Adrenal gland (tissue), 5 donors: ENCODE results near the gene ZC3H8.

Experiments used
- CTCF ChIP-seq, 6 experiments: fragments of 450-650 bp in 4 of 6; fragments of 200-600 bp in 2 of 6; sonication (generic) in 1 of 6; IDR thresholded peaks; 1 replicate in 5 of 6; 2 replicates in 1 of 6; pipeline versions ENCODE4 v1.5.1 to v1.8.0; 2016 to 2021; ENCODE audit warnings: antibody characterized with exemption in 6 of 6, mild to moderate bottlenecking in 2 of 6, moderate library complexity in 1 of 6
- POLR2A ChIP-seq, 2 donors: fragments of 450-650 bp; IDR thresholded peaks; one replicate each; pipeline ENCODE4 v1.6.1; 2017; ENCODE audit warnings: antibody characterized with exemption in 2 of 2, mild to moderate bottlenecking in 2 of 2, moderate library complexity in 1 of 2
- donor health status: DM: no; HTN: no; CAD: no.

- TF ChIP-seq POLR2A (IDR thresholded peaks at IDR 0.05) = no peak
- no peak for TF ChIP-seq CTCF (IDR thresholded peaks at IDR 0.05)
These were observed 24.5 kb downstream of the ZC3H8 start for GRCh38 chr2:112230371-112230770.
